ENCODE measurements around the gene NECTIN3. TPM values are rescaled to one million over a fixed set of nuclear protein-coding genes. Genes with fewer than 3 reads are reported as not detected.

Gene NECTIN3
- total RNA-seq, 2 experiments from 2014 or later, result 7.8 to 8.5 TPM

DNA sequence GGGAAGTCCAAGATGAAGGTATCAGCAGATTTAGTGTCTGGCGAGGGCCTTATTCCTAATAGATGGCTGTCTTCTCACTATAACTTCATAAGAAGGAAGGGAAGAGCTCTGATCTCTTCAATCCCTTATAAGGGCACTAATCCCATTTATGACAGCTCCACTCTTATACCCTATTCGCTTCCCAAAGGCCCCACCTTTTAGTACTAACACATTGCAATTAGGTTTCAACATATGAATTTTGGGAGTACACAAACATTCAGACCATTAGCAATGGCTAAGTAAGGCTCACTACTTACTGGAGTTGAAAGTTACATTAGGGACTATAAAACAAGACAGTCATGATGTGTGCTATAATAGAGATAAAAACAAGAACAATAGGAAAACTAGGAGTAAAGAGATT lies 118.9 kb downstream of the NECTIN3 start:
- Mint-ChIP-seq H3K27ac (no peak overlapping the region), H3K4me3 (no peak overlapping the region), H3K36me3 (ENCODE audit: low read depth) (no peaks in the 10 kb centered on the region), H3K4me1 (ENCODE audit: low read depth) (no peaks in the 10 kb centered on the region), H3K27me3 (no peaks in the 10 kb centered on the region), H3K9me3 (no peaks in the 10 kb centered on the region)
- ChIA-PET POLR2A (no interaction called here), CTCF (no interaction called here)
- Histone ChIP-seq H3K27ac (ENCODE audit: low read depth in 1 of 2, low read length in 2 of 2) (no peak overlapping the region), H3K4me1 (ENCODE audit: insufficient read depth, low read length) (no peaks in the 10 kb centered on the region), H3K36me3 (ENCODE audit: insufficient read depth, low read length) (no peaks in the 10 kb centered on the region), H3K4me3 (ENCODE audit: low read length) (no peak overlapping the region), H3K27me3 (ENCODE audit: control insufficient read depth in 1 of 2, insufficient read depth in 2 of 2, low read length in 2 of 2) (no peaks in the 10 kb centered on the region), H3K9me3 (ENCODE audit: control insufficient read depth in 1 of 2, insufficient read depth in 1 of 2, low read length in 2 of 2) (no peaks in the 10 kb centered on the region)
- TF ChIP-seq, protein P1, sequence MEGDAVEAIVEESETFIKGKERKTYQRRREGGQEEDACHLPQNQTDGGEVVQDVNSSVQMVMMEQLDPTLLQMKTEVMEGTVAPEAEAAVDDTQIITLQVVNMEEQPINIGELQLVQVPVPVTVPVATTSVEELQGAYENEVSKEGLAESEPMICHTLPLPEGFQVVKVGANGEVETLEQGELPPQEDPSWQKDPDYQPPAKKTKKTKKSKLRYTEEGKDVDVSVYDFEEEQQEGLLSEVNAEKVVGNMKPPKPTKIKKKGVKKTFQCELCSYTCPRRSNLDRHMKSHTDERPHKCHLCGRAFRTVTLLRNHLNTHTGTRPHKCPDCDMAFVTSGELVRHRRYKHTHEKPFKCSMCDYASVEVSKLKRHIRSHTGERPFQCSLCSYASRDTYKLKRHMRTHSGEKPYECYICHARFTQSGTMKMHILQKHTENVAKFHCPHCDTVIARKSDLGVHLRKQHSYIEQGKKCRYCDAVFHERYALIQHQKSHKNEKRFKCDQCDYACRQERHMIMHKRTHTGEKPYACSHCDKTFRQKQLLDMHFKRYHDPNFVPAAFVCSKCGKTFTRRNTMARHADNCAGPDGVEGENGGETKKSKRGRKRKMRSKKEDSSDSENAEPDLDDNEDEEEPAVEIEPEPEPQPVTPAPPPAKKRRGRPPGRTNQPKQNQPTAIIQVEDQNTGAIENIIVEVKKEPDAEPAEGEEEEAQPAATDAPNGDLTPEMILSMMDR (IDR thresholded peaks at IDR 0.05), result no peak
- intact Hi-C loops (cut with DNase I, micrococcal nuclease), result no loop called here
- ATAC-seq (ENCODE audit: poor library complexity), result no peak
- no peak for DNase-seq

DNA sequence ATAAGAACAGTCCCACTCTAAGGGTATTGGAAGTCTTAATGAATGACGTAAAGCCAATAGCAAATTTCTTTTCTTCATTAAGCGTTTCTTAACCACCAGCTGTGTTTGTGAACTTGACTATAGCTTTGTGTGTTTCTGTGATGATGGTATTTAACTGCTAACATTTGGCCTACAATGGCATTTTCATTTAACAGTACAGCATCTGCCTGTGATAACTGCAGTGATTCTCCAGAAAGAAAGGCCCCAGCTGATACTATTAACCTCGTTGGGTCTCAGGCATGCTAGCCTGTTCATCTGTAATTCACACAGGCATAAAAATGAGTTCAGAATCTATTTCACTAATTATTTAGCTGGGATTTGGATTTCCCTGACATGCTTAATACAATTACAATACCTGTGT lies 121.9 kb downstream of the NECTIN3 start:
- Mint-ChIP-seq H3K4me3 (no peak overlapping the region), H3K27me3 (no peaks in the 10 kb centered on the region), H3K36me3 (ENCODE audit: low read depth) (no peaks in the 10 kb centered on the region), H3K27ac (no peak overlapping the region), H3K9me3 (no peaks in the 10 kb centered on the region), H3K4me1 (ENCODE audit: low read depth) (no peaks in the 10 kb centered on the region)
- TF ChIP-seq, protein P1 (IDR thresholded peaks at IDR 0.05), result no peak
- POLR2A ChIA-PET, result no interaction called here
- ATAC-seq (ENCODE audit: poor library complexity), result no peak
- intact Hi-C loops (cut with DNase I, micrococcal nuclease), result no loop called here
- no peak for DNase-seq
- no peak overlapping the region for H3K27ac ChIP-seq (ENCODE audit: low read depth in 1 of 2, low read length in 2 of 2)
- H3K4me1 ChIP-seq (ENCODE audit: insufficient read depth, low read length), result no peaks in the 10 kb centered on the region
- CTCF ChIA-PET, result no interaction called here
- H3K27me3 ChIP-seq (ENCODE audit: control insufficient read depth in 1 of 2, insufficient read depth in 2 of 2, low read length in 2 of 2), result no peaks in the 10 kb centered on the region
- no peaks in the 10 kb centered on the region for H3K36me3 ChIP-seq (ENCODE audit: insufficient read depth, low read length)
- no peak overlapping the region for H3K4me3 ChIP-seq (ENCODE audit: low read length)
- H3K9me3 ChIP-seq (ENCODE audit: control insufficient read depth in 1 of 2, insufficient read depth in 1 of 2, low read length in 2 of 2), result no peaks in the 10 kb centered on the region

DNA sequence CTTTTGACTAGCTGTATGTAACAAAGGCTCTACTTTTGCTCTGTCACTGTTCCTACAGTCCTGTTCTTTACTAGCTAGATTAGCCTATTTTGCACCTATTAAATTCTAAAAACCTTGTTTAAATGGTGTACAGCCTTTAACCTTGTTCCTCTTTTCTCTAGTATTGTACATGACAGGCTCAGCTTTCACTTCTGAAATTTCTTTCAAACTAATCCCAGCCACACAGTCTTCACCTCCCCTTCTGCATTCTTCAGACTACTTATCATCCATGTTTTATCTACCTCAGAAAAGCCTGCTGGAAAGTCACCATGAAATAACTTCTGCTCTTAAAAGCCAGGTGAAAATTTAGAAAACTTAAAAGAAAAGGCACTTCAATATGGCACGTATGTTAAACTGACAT lies 122.4 kb downstream of the NECTIN3 start:
- ATAC-seq (ENCODE audit: poor library complexity), result no peak
- ChIA-PET POLR2A (no interaction called here), CTCF (no interaction called here)
- H3K4me3 Mint-ChIP-seq, result no peak overlapping the region
- intact Hi-C loops (cut with DNase I, micrococcal nuclease), result no loop called here
- TF ChIP-seq, protein P1 (IDR thresholded peaks at IDR 0.05), result no peak
- Histone ChIP-seq H3K4me3 (ENCODE audit: low read length) (no peak overlapping the region), H3K27ac (ENCODE audit: low read depth in 1 of 2, low read length in 2 of 2) (no peak overlapping the region), H3K9me3 (ENCODE audit: control insufficient read depth in 1 of 2, insufficient read depth in 1 of 2, low read length in 2 of 2) (no peaks in the 10 kb centered on the region), H3K27me3 (ENCODE audit: control insufficient read depth in 1 of 2, insufficient read depth in 2 of 2, low read length in 2 of 2) (no peaks in the 10 kb centered on the region), H3K36me3 (ENCODE audit: insufficient read depth, low read length) (no peaks in the 10 kb centered on the region), H3K4me1 (ENCODE audit: insufficient read depth, low read length) (no peaks in the 10 kb centered on the region)
- H3K4me1 Mint-ChIP-seq (ENCODE audit: low read depth), result no peaks in the 10 kb centered on the region
- H3K27me3 Mint-ChIP-seq, result no peaks in the 10 kb centered on the region
- no peaks in the 10 kb centered on the region for H3K36me3 Mint-ChIP-seq (ENCODE audit: low read depth)
- H3K9me3 Mint-ChIP-seq, result no peaks in the 10 kb centered on the region
- H3K27ac Mint-ChIP-seq, result no peak overlapping the region
- no peak for DNase-seq

Data from CD4-positive, alpha-beta T cell (primary cell).